GM23338 (cell line): ENCODE measurements around the gene RER1.

Source experiments
- CREB1 ChIP-seq: fragments of 250-450 bp; sonication (Bioruptor Pico); IDR thresholded peaks from 2 replicates; pipeline ENCODE4 v1.5.0; 2020; ENCODE audit warnings: low read depth, mild to moderate bottlenecking, moderate library complexity
- CTCF ChIP-seq, 2 experiments: fragments of 200-600 bp in 1 of 2; sonication (generic) in 1 of 2; conservative IDR thresholded peaks; 2 replicates each; pipeline versions ENCODE4 v1.5.1 to v1.6.1; 2016 to 2017; ENCODE audit warnings: antibody characterized with exemption in 2 of 2, low read depth in 2 of 2, mild to moderate bottlenecking in 2 of 2, moderate library complexity in 1 of 2
- ETS1 ChIP-seq: IDR thresholded peaks from 2 replicates; pipeline ENCODE4 v1.6.1; 2016; ENCODE audit warnings: antibody characterized with exemption
- EZH2 ChIP-seq: fragments of 200-600 bp; sonication (generic); IDR thresholded peaks from one replicate; pipeline ENCODE4 v1.8.0; 2017; ENCODE audit warnings: antibody characterized with exemption, mild to moderate bottlenecking, low read depth; ENCODE audit not compliant: unreplicated experiment
- EZH2phosphoT487 ChIP-seq: fragments of 200-600 bp; sonication (generic); IDR thresholded peaks from one replicate; pipeline ENCODE4 v1.8.1; 2018; ENCODE audit warnings: antibody characterized with exemption; ENCODE audit not compliant: unreplicated experiment
- JUNB ChIP-seq: IDR thresholded peaks from one replicate; pipeline ENCODE4 v1.6.1; 2016; ENCODE audit warnings: antibody characterized with exemption; ENCODE audit not compliant: unreplicated experiment
- POLR2AphosphoS5 ChIP-seq: IDR thresholded peaks from 2 replicates; pipeline ENCODE4 v1.6.1; 2016; ENCODE audit warnings: antibody characterized with exemption, low read depth
- STAT1 ChIP-seq: IDR thresholded peaks from one replicate; pipeline ENCODE4 v1.6.1; 2016; ENCODE audit warnings: antibody characterized with exemption; ENCODE audit not compliant: unreplicated experiment
- ZNF114 ChIP-seq: fragments of 250-450 bp; sonication (Bioruptor Pico); IDR thresholded peaks from 2 replicates; pipeline ENCODE4 v1.5.0; 2020; ENCODE audit warnings: mild to moderate bottlenecking, moderate library complexity
- TF ChIP-seq, protein P1 (sequence below): fragments of 250-450 bp; sonication (Bioruptor Pico); IDR thresholded peaks from 2 replicates; pipeline ENCODE4 v1.5.0; 2020; ENCODE audit warnings: mild to moderate bottlenecking, moderate library complexity
- TF ChIP-seq, protein P2 (sequence below): IDR thresholded peaks from one replicate; pipeline ENCODE4 v1.6.1; 2018; ENCODE audit warnings: antibody characterized with exemption; ENCODE audit not compliant: unreplicated experiment

GRCh38 chr1:2389644-2390043 lies 2.0 kb upstream of the RER1 start:
- TF ChIP-seq CTCF (conservative IDR thresholded peaks at IDR 0.05; ENCODE audit: low read depth in 2 of 2) (no peak), JUNB (no peak), POLR2AphosphoS5 (no peak), ZNF114 (CRISPR knock-in tag) (no peak), ETS1 (no peak), EZH2phosphoT487 (no peak), EZH2 (no peak), CREB1 (CRISPR knock-in tag) (no peak), STAT1 (no peak)
- TF ChIP-seq, protein P1, sequence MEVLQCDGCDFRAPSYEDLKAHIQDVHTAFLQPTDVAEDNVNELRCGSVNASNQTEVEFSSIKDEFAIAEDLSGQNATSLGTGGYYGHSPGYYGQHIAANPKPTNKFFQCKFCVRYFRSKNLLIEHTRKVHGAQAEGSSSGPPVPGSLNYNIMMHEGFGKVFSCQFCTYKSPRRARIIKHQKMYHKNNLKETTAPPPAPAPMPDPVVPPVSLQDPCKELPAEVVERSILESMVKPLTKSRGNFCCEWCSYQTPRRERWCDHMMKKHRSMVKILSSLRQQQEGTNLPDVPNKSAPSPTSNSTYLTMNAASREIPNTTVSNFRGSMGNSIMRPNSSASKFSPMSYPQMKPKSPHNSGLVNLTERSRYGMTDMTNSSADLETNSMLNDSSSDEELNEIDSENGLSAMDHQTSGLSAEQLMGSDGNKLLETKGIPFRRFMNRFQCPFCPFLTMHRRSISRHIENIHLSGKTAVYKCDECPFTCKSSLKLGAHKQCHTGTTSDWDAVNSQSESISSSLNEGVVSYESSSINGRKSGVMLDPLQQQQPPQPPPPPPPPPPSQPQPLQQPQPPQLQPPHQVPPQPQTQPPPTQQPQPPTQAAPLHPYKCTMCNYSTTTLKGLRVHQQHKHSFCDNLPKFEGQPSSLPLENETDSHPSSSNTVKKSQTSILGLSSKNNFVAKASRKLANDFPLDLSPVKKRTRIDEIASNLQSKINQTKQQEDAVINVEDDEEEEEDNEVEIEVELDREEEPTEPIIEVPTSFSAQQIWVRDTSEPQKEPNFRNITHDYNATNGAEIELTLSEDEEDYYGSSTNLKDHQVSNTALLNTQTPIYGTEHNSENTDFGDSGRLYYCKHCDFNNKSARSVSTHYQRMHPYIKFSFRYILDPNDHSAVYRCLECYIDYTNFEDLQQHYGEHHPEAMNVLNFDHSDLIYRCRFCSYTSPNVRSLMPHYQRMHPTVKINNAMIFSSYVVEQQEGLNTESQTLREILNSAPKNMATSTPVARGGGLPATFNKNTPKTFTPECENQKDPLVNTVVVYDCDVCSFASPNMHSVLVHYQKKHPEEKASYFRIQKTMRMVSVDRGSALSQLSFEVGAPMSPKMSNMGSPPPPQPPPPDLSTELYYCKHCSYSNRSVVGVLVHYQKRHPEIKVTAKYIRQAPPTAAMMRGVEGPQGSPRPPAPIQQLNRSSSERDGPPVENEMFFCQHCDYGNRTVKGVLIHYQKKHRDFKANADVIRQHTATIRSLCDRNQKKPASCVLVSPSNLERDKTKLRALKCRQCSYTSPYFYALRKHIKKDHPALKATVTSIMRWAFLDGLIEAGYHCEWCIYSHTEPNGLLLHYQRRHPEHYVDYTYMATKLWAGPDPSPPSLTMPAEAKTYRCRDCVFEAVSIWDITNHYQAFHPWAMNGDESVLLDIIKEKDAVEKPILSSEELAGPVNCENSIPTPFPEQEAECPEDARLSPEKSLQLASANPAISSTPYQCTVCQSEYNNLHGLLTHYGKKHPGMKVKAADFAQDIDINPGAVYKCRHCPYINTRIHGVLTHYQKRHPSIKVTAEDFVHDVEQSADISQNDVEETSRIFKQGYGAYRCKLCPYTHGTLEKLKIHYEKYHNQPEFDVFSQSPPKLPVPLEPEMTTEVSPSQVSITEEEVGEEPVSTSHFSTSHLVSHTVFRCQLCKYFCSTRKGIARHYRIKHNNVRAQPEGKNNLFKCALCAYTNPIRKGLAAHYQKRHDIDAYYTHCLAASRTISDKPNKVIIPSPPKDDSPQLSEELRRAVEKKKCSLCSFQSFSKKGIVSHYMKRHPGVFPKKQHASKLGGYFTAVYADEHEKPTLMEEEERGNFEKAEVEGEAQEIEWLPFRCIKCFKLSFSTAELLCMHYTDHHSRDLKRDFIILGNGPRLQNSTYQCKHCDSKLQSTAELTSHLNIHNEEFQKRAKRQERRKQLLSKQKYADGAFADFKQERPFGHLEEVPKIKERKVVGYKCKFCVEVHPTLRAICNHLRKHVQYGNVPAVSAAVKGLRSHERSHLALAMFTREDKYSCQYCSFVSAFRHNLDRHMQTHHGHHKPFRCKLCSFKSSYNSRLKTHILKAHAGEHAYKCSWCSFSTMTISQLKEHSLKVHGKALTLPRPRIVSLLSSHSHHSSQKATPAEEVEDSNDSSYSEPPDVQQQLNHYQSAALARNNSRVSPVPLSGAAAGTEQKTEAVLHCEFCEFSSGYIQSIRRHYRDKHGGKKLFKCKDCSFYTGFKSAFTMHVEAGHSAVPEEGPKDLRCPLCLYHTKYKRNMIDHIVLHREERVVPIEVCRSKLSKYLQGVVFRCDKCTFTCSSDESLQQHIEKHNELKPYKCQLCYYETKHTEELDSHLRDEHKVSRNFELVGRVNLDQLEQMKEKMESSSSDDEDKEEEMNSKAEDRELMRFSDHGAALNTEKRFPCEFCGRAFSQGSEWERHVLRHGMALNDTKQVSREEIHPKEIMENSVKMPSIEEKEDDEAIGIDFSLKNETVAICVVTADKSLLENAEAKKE (CRISPR knock-in tag), result no peak
- TF ChIP-seq, protein P2, sequence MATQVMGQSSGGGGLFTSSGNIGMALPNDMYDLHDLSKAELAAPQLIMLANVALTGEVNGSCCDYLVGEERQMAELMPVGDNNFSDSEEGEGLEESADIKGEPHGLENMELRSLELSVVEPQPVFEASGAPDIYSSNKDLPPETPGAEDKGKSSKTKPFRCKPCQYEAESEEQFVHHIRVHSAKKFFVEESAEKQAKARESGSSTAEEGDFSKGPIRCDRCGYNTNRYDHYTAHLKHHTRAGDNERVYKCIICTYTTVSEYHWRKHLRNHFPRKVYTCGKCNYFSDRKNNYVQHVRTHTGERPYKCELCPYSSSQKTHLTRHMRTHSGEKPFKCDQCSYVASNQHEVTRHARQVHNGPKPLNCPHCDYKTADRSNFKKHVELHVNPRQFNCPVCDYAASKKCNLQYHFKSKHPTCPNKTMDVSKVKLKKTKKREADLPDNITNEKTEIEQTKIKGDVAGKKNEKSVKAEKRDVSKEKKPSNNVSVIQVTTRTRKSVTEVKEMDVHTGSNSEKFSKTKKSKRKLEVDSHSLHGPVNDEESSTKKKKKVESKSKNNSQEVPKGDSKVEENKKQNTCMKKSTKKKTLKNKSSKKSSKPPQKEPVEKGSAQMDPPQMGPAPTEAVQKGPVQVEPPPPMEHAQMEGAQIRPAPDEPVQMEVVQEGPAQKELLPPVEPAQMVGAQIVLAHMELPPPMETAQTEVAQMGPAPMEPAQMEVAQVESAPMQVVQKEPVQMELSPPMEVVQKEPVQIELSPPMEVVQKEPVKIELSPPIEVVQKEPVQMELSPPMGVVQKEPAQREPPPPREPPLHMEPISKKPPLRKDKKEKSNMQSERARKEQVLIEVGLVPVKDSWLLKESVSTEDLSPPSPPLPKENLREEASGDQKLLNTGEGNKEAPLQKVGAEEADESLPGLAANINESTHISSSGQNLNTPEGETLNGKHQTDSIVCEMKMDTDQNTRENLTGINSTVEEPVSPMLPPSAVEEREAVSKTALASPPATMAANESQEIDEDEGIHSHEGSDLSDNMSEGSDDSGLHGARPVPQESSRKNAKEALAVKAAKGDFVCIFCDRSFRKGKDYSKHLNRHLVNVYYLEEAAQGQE, result no peak
